ENCODE results near the gene C4orf51. TPM values are rescaled to one million over a fixed set of nuclear protein-coding genes. Genes with fewer than 3 reads are reported as not detected.

C4orf51 gene
- total RNA-seq, 2 donors from 2014 or later: not detected

DNA sequence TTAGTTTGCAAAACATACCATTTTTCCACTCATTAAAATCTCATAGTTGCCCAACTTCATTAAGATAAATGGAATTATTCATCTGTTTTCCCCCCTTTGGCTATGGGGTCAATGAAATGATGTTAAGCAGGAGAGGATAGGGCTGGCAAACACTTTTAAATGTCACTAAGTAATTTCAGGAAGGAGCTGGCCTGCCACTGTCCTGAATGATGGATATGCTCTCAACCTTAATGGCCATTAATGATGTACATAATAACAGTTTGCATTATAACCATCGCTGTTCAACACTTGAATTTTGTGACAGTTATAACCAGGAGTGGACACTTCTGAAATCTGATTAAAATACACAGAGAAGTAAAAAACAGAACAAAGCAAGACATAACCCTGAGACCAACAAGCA is 77.2 kb downstream of the C4orf51 start:
- no peak overlapping the region for H3K27ac Mint-ChIP-seq
- no peaks in the 10 kb centered on the region for H3K9me3 Mint-ChIP-seq
- no peak overlapping the region for H3K4me3 Mint-ChIP-seq
- H3K27me3 Mint-ChIP-seq: no peaks in the 10 kb centered on the region
- H3K36me3 Mint-ChIP-seq (ENCODE audit: low read depth): peaks cover 38% of the 10 kb centered on the region
- peaks cover 18% of the 10 kb centered on the region for H3K4me1 Mint-ChIP-seq
- no peak for ATAC-seq (replicated peaks)

DNA sequence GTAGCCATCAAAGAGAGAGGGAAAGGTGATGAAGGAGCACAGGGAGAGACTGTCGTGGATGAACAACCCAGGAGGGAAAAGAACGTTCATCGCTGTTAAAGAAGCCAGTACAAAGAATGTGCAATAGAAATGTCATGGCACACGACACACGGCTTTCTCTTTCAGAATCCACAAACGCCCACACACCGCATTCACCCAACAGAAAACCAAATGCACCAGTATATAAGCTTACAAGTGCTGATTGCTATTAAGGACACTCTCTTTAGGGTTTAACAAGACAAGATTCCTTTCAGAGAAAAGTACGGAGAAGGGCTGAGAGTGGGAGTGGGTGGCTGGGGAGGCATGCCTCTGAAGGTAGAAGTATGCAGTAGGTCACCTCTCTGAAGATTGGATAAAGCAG is 80.2 kb downstream of the C4orf51 start:
- ATAC-seq (replicated peaks): no peak
- Mint-ChIP-seq H3K4me3 (no peak overlapping the region), H3K36me3 (ENCODE audit: low read depth) (peaks cover 65% of the 10 kb centered on the region), H3K27ac (peak overlapping the region; percentile 62), H3K9me3 (no peaks in the 10 kb centered on the region), H3K27me3 (no peaks in the 10 kb centered on the region), H3K4me1 (peaks cover 18% of the 10 kb centered on the region)

DNA sequence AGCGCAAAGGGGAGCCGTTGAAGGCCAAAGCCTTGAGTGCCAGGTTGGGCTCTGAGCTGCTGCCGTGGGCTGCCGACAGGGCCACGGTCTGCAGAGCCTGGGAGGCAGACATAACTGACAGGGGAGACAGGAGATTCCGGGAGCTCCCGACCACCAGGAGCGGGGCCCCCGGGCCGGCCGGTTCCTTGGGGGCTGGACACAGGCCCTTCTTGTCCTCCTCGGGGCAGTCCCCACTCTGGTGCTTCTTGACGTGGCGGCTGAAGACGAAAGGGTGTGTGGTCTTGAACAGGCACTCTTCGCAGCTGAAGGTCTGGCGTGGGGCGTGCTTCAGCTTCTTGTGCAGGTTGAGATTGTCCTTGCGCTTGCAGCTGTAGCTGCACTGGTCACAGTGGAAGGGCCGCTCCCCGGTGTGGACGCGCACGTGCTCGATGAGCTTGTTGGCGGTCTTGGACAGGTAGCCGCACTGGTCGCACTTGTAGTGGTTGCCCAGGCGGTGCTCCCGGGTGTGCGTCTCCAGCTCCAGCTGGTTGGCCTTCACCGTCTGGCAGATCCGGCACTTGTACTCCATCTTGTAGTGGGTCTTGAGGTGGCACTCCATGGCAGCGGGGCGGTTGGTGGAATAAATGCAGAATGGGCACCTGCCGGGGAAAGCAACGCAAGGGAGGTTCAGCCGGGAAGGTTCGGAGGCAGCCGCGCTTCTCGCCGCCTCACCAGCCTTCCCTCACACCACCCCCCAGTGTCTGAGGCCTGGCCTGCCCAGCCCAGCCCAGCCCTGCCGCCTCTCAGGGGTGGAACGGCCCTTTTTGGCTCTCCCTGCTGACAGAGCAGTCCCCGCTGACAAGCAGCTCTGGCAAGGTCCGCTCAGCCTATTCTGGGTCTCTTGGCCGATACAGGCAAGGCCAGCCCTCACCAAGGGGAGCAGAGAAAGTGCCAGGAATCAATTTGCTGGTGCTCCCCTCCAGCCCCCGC is 81.3 kb downstream of the C4orf51 start:
- Mint-ChIP-seq H3K36me3 (ENCODE audit: low read depth) (peaks cover 75% of the 10 kb centered on the region), H3K9me3 (no peaks in the 10 kb centered on the region), H3K4me3 (no peak overlapping the region), H3K4me1 (peaks cover 15% of the 10 kb centered on the region), H3K27ac (peak overlapping the region; percentile 62), H3K27me3 (no peaks in the 10 kb centered on the region)
- no peak for ATAC-seq (replicated peaks)

- Mint-ChIP-seq H3K9me3 (no peaks in the 10 kb centered on the region), H3K4me3 (no peak overlapping the region), H3K4me1 (peaks cover 15% of the 10 kb centered on the region), H3K27me3 (no peaks in the 10 kb centered on the region), H3K36me3 (ENCODE audit: low read depth) (peaks cover 90% of the 10 kb centered on the region), H3K27ac (no peak overlapping the region)
- ATAC-seq (replicated peaks): no peak
These were observed 82.8 kb downstream of the C4orf51 start for GRCh38 chr4:145762719-145763118.

GRCh38 chr4:145763399-145763798 is 83.5 kb downstream of the C4orf51 start:
- H3K27me3 Mint-ChIP-seq: no peaks in the 10 kb centered on the region
- no peak for ATAC-seq (replicated peaks)
- H3K4me1 Mint-ChIP-seq: peaks cover 15% of the 10 kb centered on the region
- H3K4me3 Mint-ChIP-seq: no peak overlapping the region
- peaks cover 94% of the 10 kb centered on the region for H3K36me3 Mint-ChIP-seq (ENCODE audit: low read depth)
- no peak overlapping the region for H3K27ac Mint-ChIP-seq
- H3K9me3 Mint-ChIP-seq: no peaks in the 10 kb centered on the region

- Mint-ChIP-seq H3K9me3 (no peaks in the 10 kb centered on the region), H3K36me3 (ENCODE audit: low read depth) (peaks cover 83% of the 10 kb centered on the region), H3K27ac (peak overlapping the region; percentile 65), H3K27me3 (no peaks in the 10 kb centered on the region), H3K4me1 (peaks cover 5% of the 10 kb centered on the region), H3K4me3 (no peak overlapping the region)
- ATAC-seq (replicated peaks): no peak
These were observed 86.3 kb downstream of the C4orf51 start for GRCh38 chr4:145766273-145766672.

- H3K36me3 Mint-ChIP-seq (ENCODE audit: low read depth): peaks cover 88% of the 10 kb centered on the region
- peaks cover 18% of the 10 kb centered on the region for H3K4me1 Mint-ChIP-seq
- no peaks in the 10 kb centered on the region for H3K9me3 Mint-ChIP-seq
- no peak overlapping the region for H3K27ac Mint-ChIP-seq
- no peak overlapping the region for H3K4me3 Mint-ChIP-seq
- H3K27me3 Mint-ChIP-seq: no peaks in the 10 kb centered on the region
- no peak for ATAC-seq (replicated peaks)
These were observed 89.6 kb downstream of the C4orf51 start for GRCh38 chr4:145769450-145770037.

DNA sequence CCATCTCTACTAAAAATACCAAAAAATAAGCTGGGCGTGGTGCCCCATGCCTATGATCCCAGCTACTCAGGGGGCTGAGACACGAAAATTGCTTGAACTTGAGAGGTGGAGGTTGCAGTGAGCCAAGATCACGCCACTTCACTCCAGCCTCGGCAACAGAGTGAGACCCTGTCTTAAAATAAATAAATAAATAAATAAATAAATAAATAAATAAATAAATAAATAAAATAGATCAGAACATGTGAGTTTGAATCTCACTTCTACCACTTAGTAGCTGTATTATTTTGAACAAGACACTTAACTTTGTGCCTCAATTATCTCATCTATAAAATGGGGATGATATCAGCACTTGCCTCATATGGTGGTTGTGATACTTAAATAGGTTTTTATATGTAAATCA is 90.2 kb downstream of the C4orf51 start:
- Mint-ChIP-seq H3K36me3 (ENCODE audit: low read depth) (peaks cover 88% of the 10 kb centered on the region), H3K4me1 (peaks cover 18% of the 10 kb centered on the region), H3K27ac (no peak overlapping the region), H3K9me3 (no peaks in the 10 kb centered on the region), H3K27me3 (no peaks in the 10 kb centered on the region), H3K4me3 (no peak overlapping the region)
- no peak for ATAC-seq (replicated peaks)

DNA sequence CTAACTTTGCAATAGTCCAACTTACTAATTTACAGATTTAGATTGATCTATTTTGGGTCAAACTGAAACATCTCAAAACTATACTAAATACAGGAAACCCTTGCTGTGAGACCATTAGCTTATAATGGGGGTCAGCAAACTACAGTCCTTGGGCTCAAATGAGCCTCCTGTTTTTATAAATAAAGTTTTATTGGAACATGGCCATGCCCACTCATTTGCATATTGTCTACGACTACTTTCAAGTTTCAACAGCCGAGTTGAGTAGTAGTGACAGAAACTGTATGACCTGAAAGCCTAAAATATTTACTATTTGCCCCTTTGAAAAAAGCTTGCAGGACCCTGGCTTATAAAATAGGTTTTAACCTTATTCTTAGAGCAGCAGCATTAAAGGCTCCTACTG is 92.4 kb downstream of the C4orf51 start:
- H3K4me3 Mint-ChIP-seq: no peak overlapping the region
- H3K27me3 Mint-ChIP-seq: no peaks in the 10 kb centered on the region
- peaks cover 88% of the 10 kb centered on the region for H3K36me3 Mint-ChIP-seq (ENCODE audit: low read depth)
- peaks cover 13% of the 10 kb centered on the region for H3K4me1 Mint-ChIP-seq
- H3K27ac Mint-ChIP-seq: peak overlapping the region; percentile 41
- no peak for ATAC-seq (replicated peaks)
- no peaks in the 10 kb centered on the region for H3K9me3 Mint-ChIP-seq

GRCh38 chr4:145773581-145774234 is 93.8 kb downstream of the C4orf51 start:
- Mint-ChIP-seq H3K4me1 (peaks cover 13% of the 10 kb centered on the region), H3K9me3 (no peaks in the 10 kb centered on the region), H3K27me3 (no peaks in the 10 kb centered on the region), H3K27ac (peak overlapping the region; percentile 86), H3K4me3 (peak overlapping the region; percentile 37), H3K36me3 (ENCODE audit: low read depth) (peaks cover 88% of the 10 kb centered on the region)
- peak; percentile 89 for ATAC-seq (replicated peaks)

DNA sequence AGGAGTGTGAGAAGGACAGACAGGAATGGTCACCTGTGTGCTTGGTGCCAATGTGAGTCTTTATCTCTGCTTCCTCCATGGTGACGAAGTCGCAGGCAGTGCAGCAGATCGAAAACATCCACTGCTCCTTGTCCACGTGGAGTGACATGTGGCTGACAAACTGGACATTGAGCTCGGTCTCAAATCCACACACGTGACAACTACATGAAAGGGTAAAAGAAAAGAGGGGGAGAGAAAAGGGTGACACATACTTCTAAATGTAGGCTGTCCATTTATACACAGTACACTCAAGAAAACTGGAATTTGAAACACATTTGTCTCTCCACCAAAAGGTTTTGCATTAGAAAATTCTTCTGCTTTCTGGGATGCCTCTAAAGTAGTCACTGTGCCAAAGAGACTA is 94.5 kb downstream of the C4orf51 start:
- Mint-ChIP-seq H3K4me1 (peaks cover 13% of the 10 kb centered on the region), H3K27me3 (no peaks in the 10 kb centered on the region), H3K9me3 (no peaks in the 10 kb centered on the region), H3K36me3 (ENCODE audit: low read depth) (peaks cover 89% of the 10 kb centered on the region), H3K4me3 (peak overlapping the region; percentile 37), H3K27ac (peak overlapping the region; percentile 86)
- no peak for ATAC-seq (replicated peaks)

GRCh38 chr4:145775406-145775805 is 95.5 kb downstream of the C4orf51 start:
- no peak for ATAC-seq (replicated peaks)
- Mint-ChIP-seq H3K27ac (peak overlapping the region; percentile 1), H3K4me3 (no peak overlapping the region)

DNA sequence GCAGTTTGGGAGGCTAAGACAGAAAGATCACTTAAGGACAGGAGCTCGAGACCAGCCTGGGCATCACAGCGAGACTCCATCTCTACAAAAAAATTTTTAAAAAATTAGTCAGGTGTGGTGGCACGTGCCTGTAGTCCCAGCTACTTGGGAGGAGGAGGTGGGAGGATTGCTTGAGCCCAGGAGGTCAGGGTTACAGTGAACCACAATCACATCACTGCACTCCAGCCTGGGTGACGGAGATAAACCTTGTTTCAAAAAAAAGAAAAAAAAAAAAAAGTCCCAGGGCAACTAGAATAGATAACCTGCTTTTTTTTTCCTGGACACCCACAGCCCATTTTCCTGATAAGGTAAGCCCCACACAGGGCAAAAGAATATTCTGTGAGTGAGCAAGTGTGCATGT is 96.3 kb downstream of the C4orf51 start:
- no peak overlapping the region for H3K4me3 Mint-ChIP-seq
- peaks cover 95% of the 10 kb centered on the region for H3K36me3 Mint-ChIP-seq (ENCODE audit: low read depth)
- H3K27me3 Mint-ChIP-seq: no peaks in the 10 kb centered on the region
- no peaks in the 10 kb centered on the region for H3K9me3 Mint-ChIP-seq
- peaks cover 13% of the 10 kb centered on the region for H3K4me1 Mint-ChIP-seq
- no peak overlapping the region for H3K27ac Mint-ChIP-seq
- no peak for ATAC-seq (replicated peaks)

More at GRCh38 chr4:145775406-145775805, 95.5 kb downstream of the C4orf51 start:
- Mint-ChIP-seq H3K4me1 (peaks cover 13% of the 10 kb centered on the region), H3K9me3 (no peaks in the 10 kb centered on the region), H3K36me3 (ENCODE audit: low read depth) (peaks cover 93% of the 10 kb centered on the region), H3K27me3 (no peaks in the 10 kb centered on the region)

- Mint-ChIP-seq H3K36me3 (ENCODE audit: low read depth) (peaks cover 91% of the 10 kb centered on the region), H3K27me3 (no peaks in the 10 kb centered on the region), H3K4me3 (no peak overlapping the region), H3K9me3 (peaks cover 3% of the 10 kb centered on the region), H3K27ac (no peak overlapping the region), H3K4me1 (peaks cover 12% of the 10 kb centered on the region)
- ATAC-seq (replicated peaks): no peak
These were observed 99.4 kb downstream of the C4orf51 start for GRCh38 chr4:145779319-145779801.

Measured in activated T-helper 17 cell treated with anti-CD3 and anti-CD28 coated beads, Interleukin-2, amount 50 U/mL, for 72 hours (primary cell).